GM19452 (cell line): ENCODE measurements around the gene CCDC74B.
"Not testable (repeated sequence)": the region's sequence is repeated elsewhere in the genome, so short reads cannot be mapped to it uniquely, and the experiment has no call there.

Experiments used
- ATAC-seq: cut with Tn5 transposase; IDR thresholded peaks from one replicate; pipeline ENCODE4 v1.9.1; 2021; ENCODE audit not compliant: unreplicated experiment

The CCDC74B gene

GRCh38 chr2:130150181-130151144, 5.6 kb upstream of the CCDC74B start:
- ATAC-seq, result no peak

GRCh38 chr2:130148515-130148914, 3.6 kb upstream of the CCDC74B start:
- ATAC-seq, result not testable (repeated sequence)

- not testable (repeated sequence) for ATAC-seq
Observed at GRCh38 chr2:130143266-130144039, 1.5 kb downstream of the CCDC74B start.

GRCh38 chr2:130142396-130143265, 2.3 kb downstream of the CCDC74B start:
- ATAC-seq, result not testable (repeated sequence)

- ATAC-seq, result not testable (repeated sequence)
Observed at GRCh38 chr2:130141645-130142370, 3.1 kb downstream of the CCDC74B start.

- ATAC-seq, result not testable (repeated sequence)
Observed at GRCh38 chr2:130141002-130141401, 3.9 kb downstream of the CCDC74B start.

- not testable (repeated sequence) for ATAC-seq
Observed at GRCh38 chr2:130140516-130140915, 4.4 kb downstream of the CCDC74B start.

- not testable (repeated sequence) for ATAC-seq
Observed at GRCh38 chr2:130139331-130140280, 5.3 kb downstream of the CCDC74B start.

GRCh38 chr2:130138841-130139251, 6.1 kb downstream of the CCDC74B start:
- ATAC-seq, result not testable (repeated sequence)

- ATAC-seq, result not testable (repeated sequence)
Observed at GRCh38 chr2:130138326-130138725, 6.6 kb downstream of the CCDC74B start.

GRCh38 chr2:130137118-130137517, 7.8 kb downstream of the CCDC74B start:
- not testable (repeated sequence) for ATAC-seq

- ATAC-seq, result not testable (repeated sequence)
Observed at GRCh38 chr2:130136546-130136945, 8.4 kb downstream of the CCDC74B start.

- no peak for ATAC-seq
Observed at GRCh38 chr2:130135692-130136541, 9.0 kb downstream of the CCDC74B start.

- ATAC-seq, result not testable (repeated sequence)
Observed at GRCh38 chr2:130129120-130129829, 15.6 kb downstream of the CCDC74B start, which contains the start of gene POTEF. Gene POTEF, minus strand, starts transcription at chr2:130129222. Its CDS starts 8,707 bp downstream, at chr2:130120515.

GRCh38 chr2:130128464-130128863, 16.4 kb downstream of the CCDC74B start:
- ATAC-seq, result not testable (repeated sequence)

- ATAC-seq, result not testable (repeated sequence)
Observed at GRCh38 chr2:130127726-130128125, 17.2 kb downstream of the CCDC74B start.

- ATAC-seq, result not testable (repeated sequence)
Observed at GRCh38 chr2:130120924-130121323, 24.0 kb downstream of the CCDC74B start.
